GM12873 (cell line): ENCODE data around the gene TRPT1.

Source experiments
- CTCF ChIP-seq: IDR thresholded peaks from 2 replicates; pipeline ENCODE4 v1.5.1; 2012; ENCODE audit warnings: low read depth, mild to moderate bottlenecking, moderate library complexity, low read length, control low read depth; ENCODE audit not compliant: insufficient read depth; ENCODE audit errors: missing control alignments

The TRPT1 gene

GRCh38 chr11:64180891-64181290 is 45.1 kb downstream of the TRPT1 start:
- no peak for TF ChIP-seq CTCF

GRCh38 chr11:64178951-64179639 is 46.9 kb downstream of the TRPT1 start:
- TF ChIP-seq CTCF = no peak

GRCh38 chr11:64178203-64178602 is 47.8 kb downstream of the TRPT1 start:
- TF ChIP-seq CTCF = no peak

GRCh38 chr11:64176751-64177150 is 49.2 kb downstream of the TRPT1 start:
- no peak for TF ChIP-seq CTCF
